Activated T-cell treated with anti-CD3 and anti-CD28 coated beads, Interleukin-2, amount 50 U/mL, for 1 hour (primary cell): ENCODE results near the gene TMEM141.
"Not testable (repeated sequence)": the region's sequence is repeated elsewhere in the genome, so short reads cannot be mapped to it uniquely, and the experiment has no call there.

ENCODE experiments used
- DNase-seq: peaks from one replicate; pipeline ENCODE4 v3.0.0-alpha.2; 2020

TMEM141 gene

GRCh38 chr9:136755302-136756133, 35.6 kb upstream of the TMEM141 start:
- DNase-seq, result not testable (repeated sequence)

GRCh38 chr9:136756134-136756438, 35.1 kb upstream of the TMEM141 start:
- no peak for DNase-seq

GRCh38 chr9:136756836-136757235, 34.3 kb upstream of the TMEM141 start:
- no peak for DNase-seq

GRCh38 chr9:136757328-136757727, 33.8 kb upstream of the TMEM141 start:
- no peak for DNase-seq

- DNase-seq, result no peak
Observed at GRCh38 chr9:136757751-136758140, 33.4 kb upstream of the TMEM141 start.

- no peak for DNase-seq
Observed at GRCh38 chr9:136759001-136759400, 32.1 kb upstream of the TMEM141 start.

- DNase-seq, result no peak
Observed at GRCh38 chr9:136759436-136760325, 31.5 kb upstream of the TMEM141 start.

- DNase-seq, result no peak
Observed at GRCh38 chr9:136760424-136760823, 30.7 kb upstream of the TMEM141 start.

- DNase-seq, result not testable (repeated sequence)
Observed at GRCh38 chr9:136760834-136761544, 30.2 kb upstream of the TMEM141 start.

- DNase-seq, result no peak
Observed at GRCh38 chr9:136761545-136761981, 29.6 kb upstream of the TMEM141 start.

GRCh38 chr9:136762221-136762691, 28.9 kb upstream of the TMEM141 start:
- DNase-seq, result no peak

- DNase-seq, result peak; percentile 50
Observed at GRCh38 chr9:136762915-136763648, 28.1 kb upstream of the TMEM141 start.

GRCh38 chr9:136763649-136764035, 27.5 kb upstream of the TMEM141 start:
- no peak for DNase-seq

GRCh38 chr9:136764301-136764891, 26.7 kb upstream of the TMEM141 start, which contains the start of gene LCN15:
Gene LCN15, minus strand, starts transcription at chr9:136764518. Its CDS starts 30 bp downstream, at chr9:136764488.
- no peak for DNase-seq

- no peak for DNase-seq
Observed at GRCh38 chr9:136765041-136765440, 26.1 kb upstream of the TMEM141 start.

- not testable (repeated sequence) for DNase-seq
Observed at GRCh38 chr9:136765745-136766409, 25.3 kb upstream of the TMEM141 start.

GRCh38 chr9:136766410-136767120, 24.6 kb upstream of the TMEM141 start:
- peak; percentile 40 for DNase-seq

- peak; percentile 60 for DNase-seq
Observed at GRCh38 chr9:136769710-136770191, 21.4 kb upstream of the TMEM141 start.

GRCh38 chr9:136771907-136772415, 19.2 kb upstream of the TMEM141 start:
- DNase-seq, result no peak

GRCh38 chr9:136773386-136774044, 17.6 kb upstream of the TMEM141 start:
- no peak for DNase-seq
